HCT116 (cell line): Measurements from ENCODE around the gene NOS1.

ENCODE experiments used
- POLR2AphosphoS5 ChIP-seq: IDR thresholded peaks from 2 replicates; pipeline ENCODE4 v1.6.1; 2011; ENCODE audit warnings: mild to moderate bottlenecking, low read depth, low read length, moderate library complexity
- ZBTB33 ChIP-seq: IDR thresholded peaks from 2 replicates; pipeline ENCODE4 v1.6.1; 2011; ENCODE audit warnings: mild to moderate bottlenecking, low read length, moderate library complexity; ENCODE audit not compliant: insufficient replicate concordance; ENCODE audit errors: extremely low read depth

DNA sequence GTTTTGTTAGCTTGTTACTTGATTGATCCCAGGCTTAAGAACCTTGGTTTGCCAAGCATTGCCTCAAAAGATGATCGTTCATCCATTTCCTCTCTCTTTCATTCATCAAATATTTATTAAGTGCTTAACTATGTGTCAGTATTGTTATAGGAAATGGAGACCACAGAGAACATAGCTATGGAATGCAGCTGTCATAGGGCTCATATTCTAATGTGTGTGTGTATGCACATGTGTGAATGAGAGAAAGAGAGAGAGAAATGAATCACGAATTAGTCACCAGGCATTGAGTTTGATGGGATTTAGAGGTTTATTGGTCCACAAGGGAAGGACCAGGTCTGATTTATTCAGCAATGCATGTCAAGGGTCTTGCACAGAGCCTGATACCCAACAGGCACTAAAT, 100.2 kb downstream of the NOS1 start:
- TF ChIP-seq ZBTB33 (no peak), POLR2AphosphoS5 (no peak)
